HepG2 (cell line): ENCODE measurements around the gene SEMA4F. TPM values are rescaled to one million over a fixed set of nuclear protein-coding genes. Genes with fewer than 3 reads are reported as not detected.

Experiments
- ARNT2 ChIP-seq: sonication (generic); formaldehyde crosslinking; IDR thresholded peaks from 2 replicates; pipeline ENCODE4 v1.8.0; 2022; ENCODE audit warnings: mild to moderate bottlenecking, low read depth, missing genetic modification reagents, moderate library complexity
- BCL6 ChIP-seq: IDR thresholded peaks from 2 replicates; pipeline ENCODE4 v1.6.1; 2016; ENCODE audit warnings: missing genetic modification reagents, missing compliant biosample characterization
- CCDC6 ChIP-seq: sonication (generic); formaldehyde crosslinking; IDR thresholded peaks from 2 replicates; pipeline ENCODE4 v1.8.1; 2022; ENCODE audit warnings: mild to moderate bottlenecking, missing genetic modification reagents, moderate library complexity
- CEBPG ChIP-seq: IDR thresholded peaks from 2 replicates; pipeline ENCODE4 v1.6.1; 2016
- DMAP1 ChIP-seq: IDR thresholded peaks from 2 replicates; pipeline ENCODE4 v1.6.1; 2016
- ETV6 ChIP-seq: sonication (generic); formaldehyde crosslinking; conservative IDR thresholded peaks from 2 replicates; pipeline ENCODE4 v1.4.0; 2020; ENCODE audit warnings: missing genetic modification reagents
- FIP1L1 ChIP-seq: fragments of 200-400 bp; formaldehyde crosslinking; IDR thresholded peaks from 2 replicates; pipeline ENCODE4 v1.6.1; 2018; ENCODE audit warnings: low read depth, mild to moderate bottlenecking, low read length, moderate library complexity, borderline replicate concordance; ENCODE audit not compliant: insufficient read depth
- MIER2 ChIP-seq: IDR thresholded peaks from 2 replicates; pipeline ENCODE4 v1.6.1; 2016; ENCODE audit warnings: missing biosample characterization, missing genetic modification reagents
- MYNN ChIP-seq: sonication (generic); formaldehyde crosslinking; IDR thresholded peaks from 2 replicates; pipeline ENCODE4 v1.4.0; 2020; ENCODE audit warnings: mild to moderate bottlenecking, low read depth, missing genetic modification reagents
- RFX3 ChIP-seq: IDR thresholded peaks from 2 replicates; pipeline ENCODE4 v1.6.1; 2016; ENCODE audit warnings: missing biosample characterization, missing genetic modification reagents
- SATB2 ChIP-seq: sonication (generic); formaldehyde crosslinking; IDR thresholded peaks from 2 replicates; pipeline ENCODE4 v1.5.0; 2020; ENCODE audit warnings: missing genetic modification reagents
- ZFY ChIP-seq: sonication (generic); formaldehyde crosslinking; IDR thresholded peaks from 2 replicates; pipeline ENCODE4 v1.4.0; 2020; ENCODE audit warnings: missing genetic modification reagents
- ZNF136 ChIP-seq: sonication (generic); formaldehyde crosslinking; IDR thresholded peaks from 2 replicates; pipeline ENCODE4 v1.8.1; 2022; ENCODE audit warnings: low read depth, mild to moderate bottlenecking, moderate library complexity, missing genetic modification reagents
- ZNF207 ChIP-seq: fragments of 450-650 bp; IDR thresholded peaks from 2 replicates; pipeline ENCODE4 v1.6.1; 2016; ENCODE audit warnings: antibody characterized with exemption, borderline replicate concordance
- ZNF232 ChIP-seq: sonication (generic); formaldehyde crosslinking; IDR thresholded peaks from 2 replicates; pipeline ENCODE4 v1.4.0; 2020; ENCODE audit warnings: missing genetic modification reagents, borderline replicate concordance
- ZNF253 ChIP-seq: sonication (generic); formaldehyde crosslinking; IDR thresholded peaks from 2 replicates; pipeline ENCODE4 v1.8.0; 2022; ENCODE audit warnings: mild to moderate bottlenecking, missing genetic modification reagents, borderline replicate concordance
- ZNF33B ChIP-seq: sonication (generic); formaldehyde crosslinking; IDR thresholded peaks from 2 replicates; pipeline ENCODE4 v1.5.1; 2020; ENCODE audit warnings: mild to moderate bottlenecking, missing genetic modification reagents
- ZNF616 ChIP-seq: sonication (generic); formaldehyde crosslinking; IDR thresholded peaks from 2 replicates; pipeline ENCODE4 v1.5.0; 2020; ENCODE audit warnings: low read depth, mild to moderate bottlenecking, missing genetic modification reagents
- ZNF788 ChIP-seq: sonication (generic); formaldehyde crosslinking; IDR thresholded peaks from 2 replicates; pipeline ENCODE4 v1.5.0; 2020; ENCODE audit warnings: mild to moderate bottlenecking, missing genetic modification reagents, borderline replicate concordance
- ZSCAN12 ChIP-seq: sonication (generic); formaldehyde crosslinking; IDR thresholded peaks from 2 replicates; pipeline ENCODE4 v1.9.0; 2021; ENCODE audit warnings: mild to moderate bottlenecking, missing genetic modification reagents
- polyA plus RNA-seq, 8 experiments: library from polyadenylated mRNA; depleted of rRNA in 3 of 8; stranded (reverse) in 7 of 8; unstranded in 1 of 8; fragments of >200 nt; fragmentation: Illumina TruSeq in 4 of 8; extraction: Trizol in 4 of 8; gene quantifications; 2 replicates each; pipeline versions ENCODE4 v1.2.1 to v1.2.3, GENCODE V29; 2011 to 2016; ENCODE audit warnings: low read depth in 4 of 8, missing spikeins in 1 of 8, mixed read lengths in 1 of 8; ENCODE audit not compliant: insufficient read depth in 1 of 8
- total RNA-seq, 5 experiments: library from RNA; depleted of rRNA; stranded (reverse); fragments of >200 nt; fragmentation: Illumina TruSeq; extraction: Trizol; gene quantifications; 2 replicates each; pipeline ENCODE4 v1.2.3, GENCODE V29; 2016; ENCODE audit warnings: low read depth in 1 of 5
- TF ChIP-seq, protein P1 (sequence below): sonication (generic); formaldehyde crosslinking; IDR thresholded peaks from 2 replicates; pipeline ENCODE4 v1.4.0; 2020; ENCODE audit warnings: missing genetic modification reagents
- TF ChIP-seq, protein P2 (sequence below): sonication (generic); formaldehyde crosslinking; IDR thresholded peaks from 2 replicates; pipeline ENCODE4 v1.4.0; 2020; ENCODE audit warnings: missing genetic modification reagents; ENCODE audit errors: not compliant biosample characterization
- TF ChIP-seq, protein P3 (sequence below): sonication (generic); formaldehyde crosslinking; IDR thresholded peaks from 2 replicates; pipeline ENCODE4 v1.4.0; 2020; ENCODE audit warnings: mild to moderate bottlenecking, missing genetic modification reagents, borderline replicate concordance
- TF ChIP-seq, protein P4 (sequence below): sonication (generic); formaldehyde crosslinking; IDR thresholded peaks from 2 replicates; pipeline ENCODE4 v1.9.0; 2021; ENCODE audit warnings: missing genetic modification reagents, borderline replicate concordance

The SEMA4F gene
- total and polyA plus RNA-seq, 2 of the 13 experiments (the other 11 are each of a cell fraction or from before 2014, with no cell fraction given): 7.1 to 10.3 TPM

DNA sequence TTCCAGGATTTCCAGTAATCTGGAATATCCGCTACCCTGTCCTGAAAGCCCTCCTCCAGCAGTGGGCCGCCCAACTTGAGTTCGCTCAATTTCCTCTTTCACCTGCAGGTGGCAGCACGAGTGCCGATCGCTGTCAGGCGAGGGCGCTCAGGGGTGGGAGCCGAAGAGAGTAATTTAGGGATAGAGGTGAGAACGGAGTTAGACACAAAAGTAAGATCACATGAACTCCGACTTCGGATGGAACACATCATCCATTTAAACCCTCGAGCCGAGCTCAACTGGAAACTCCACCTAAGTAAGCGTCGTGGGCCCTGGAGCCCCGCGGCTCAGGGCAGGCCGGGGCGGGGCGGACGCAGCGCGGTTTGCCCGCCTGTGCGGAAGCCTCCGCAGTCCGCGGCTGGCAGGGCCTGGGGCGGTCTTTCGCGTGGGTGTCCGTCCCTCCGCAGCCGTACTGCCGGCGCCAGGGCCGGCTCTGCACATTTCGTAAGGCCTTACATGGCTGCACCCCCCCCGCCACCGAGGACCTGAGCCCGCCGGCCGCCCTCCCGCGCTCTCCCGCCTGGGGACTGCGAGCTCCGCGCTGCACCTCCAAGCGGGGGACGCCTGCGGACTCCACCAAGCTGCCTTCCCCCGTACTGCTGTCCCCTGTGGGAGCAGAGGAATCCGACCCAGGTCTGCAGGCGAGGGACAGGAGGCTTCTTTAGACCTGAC is 61.2 kb downstream of the SEMA4F start (continued):
- 0 out of 2 replicates have a peak, but pooled peaks have one; percentile 8 for TF ChIP-seq CEBPG
- TF ChIP-seq ARNT2 (CRISPR knock-in tag): peak; percentile 78
- TF ChIP-seq ZNF253 (CRISPR knock-in tag): peak; percentile 93; the same call in 1 of the 2 replicates
- no peak for TF ChIP-seq ETV6 (CRISPR knock-in tag)
- no peak for TF ChIP-seq ZSCAN12
- TF ChIP-seq ZNF788 (CRISPR knock-in tag): peak; percentile 70; the same call in 1 of the 2 replicates
- no peak for TF ChIP-seq SATB2 (CRISPR knock-in tag)
- peak; percentile 44; the same call in 1 of the 2 replicates for TF ChIP-seq ZNF616 (CRISPR knock-in tag)
- TF ChIP-seq, protein P1, sequence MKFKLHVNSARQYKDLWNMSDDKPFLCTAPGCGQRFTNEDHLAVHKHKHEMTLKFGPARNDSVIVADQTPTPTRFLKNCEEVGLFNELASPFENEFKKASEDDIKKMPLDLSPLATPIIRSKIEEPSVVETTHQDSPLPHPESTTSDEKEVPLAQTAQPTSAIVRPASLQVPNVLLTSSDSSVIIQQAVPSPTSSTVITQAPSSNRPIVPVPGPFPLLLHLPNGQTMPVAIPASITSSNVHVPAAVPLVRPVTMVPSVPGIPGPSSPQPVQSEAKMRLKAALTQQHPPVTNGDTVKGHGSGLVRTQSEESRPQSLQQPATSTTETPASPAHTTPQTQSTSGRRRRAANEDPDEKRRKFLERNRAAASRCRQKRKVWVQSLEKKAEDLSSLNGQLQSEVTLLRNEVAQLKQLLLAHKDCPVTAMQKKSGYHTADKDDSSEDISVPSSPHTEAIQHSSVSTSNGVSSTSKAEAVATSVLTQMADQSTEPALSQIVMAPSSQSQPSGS (CRISPR knock-in tag): peak; percentile 66
- TF ChIP-seq ZNF207: no peak
- TF ChIP-seq, protein P2, sequence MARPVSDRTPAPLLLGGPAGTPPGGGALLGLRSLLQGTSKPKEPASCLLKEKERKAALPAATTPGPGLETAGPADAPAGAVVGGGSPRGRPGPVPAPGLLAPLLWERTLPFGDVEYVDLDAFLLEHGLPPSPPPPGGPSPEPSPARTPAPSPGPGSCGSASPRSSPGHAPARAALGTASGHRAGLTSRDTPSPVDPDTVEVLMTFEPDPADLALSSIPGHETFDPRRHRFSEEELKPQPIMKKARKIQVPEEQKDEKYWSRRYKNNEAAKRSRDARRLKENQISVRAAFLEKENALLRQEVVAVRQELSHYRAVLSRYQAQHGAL (CRISPR knock-in tag): no peak
- TF ChIP-seq ZFY (CRISPR knock-in tag): peak; percentile 88
- peak; percentile 95 for TF ChIP-seq CCDC6 (CRISPR knock-in tag)
- peak; percentile 48; the same call in 1 of the 2 replicates for TF ChIP-seq BCL6 (CRISPR knock-in tag)
- 0 out of 2 replicates have a peak, but pooled peaks have one; percentile 33 for TF ChIP-seq MYNN
- TF ChIP-seq, protein P3, sequence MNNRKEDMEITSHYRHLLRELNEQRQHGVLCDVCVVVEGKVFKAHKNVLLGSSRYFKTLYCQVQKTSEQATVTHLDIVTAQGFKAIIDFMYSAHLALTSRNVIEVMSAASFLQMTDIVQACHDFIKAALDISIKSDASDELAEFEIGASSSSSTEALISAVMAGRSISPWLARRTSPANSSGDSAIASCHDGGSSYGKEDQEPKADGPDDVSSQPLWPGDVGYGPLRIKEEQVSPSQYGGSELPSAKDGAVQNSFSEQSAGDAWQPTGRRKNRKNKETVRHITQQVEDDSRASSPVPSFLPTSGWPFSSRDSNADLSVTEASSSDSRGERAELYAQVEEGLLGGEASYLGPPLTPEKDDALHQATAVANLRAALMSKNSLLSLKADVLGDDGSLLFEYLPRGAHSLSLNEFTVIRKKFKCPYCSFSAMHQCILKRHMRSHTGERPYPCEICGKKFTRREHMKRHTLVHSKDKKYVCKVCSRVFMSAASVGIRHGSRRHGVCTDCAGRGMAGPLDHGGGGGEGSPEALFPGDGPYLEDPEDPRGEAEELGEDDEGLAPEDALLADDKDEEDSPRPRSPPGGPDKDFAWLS (CRISPR knock-in tag): 0 out of 2 replicates have a peak, but pooled peaks have one; percentile 82
- TF ChIP-seq, protein P4, sequence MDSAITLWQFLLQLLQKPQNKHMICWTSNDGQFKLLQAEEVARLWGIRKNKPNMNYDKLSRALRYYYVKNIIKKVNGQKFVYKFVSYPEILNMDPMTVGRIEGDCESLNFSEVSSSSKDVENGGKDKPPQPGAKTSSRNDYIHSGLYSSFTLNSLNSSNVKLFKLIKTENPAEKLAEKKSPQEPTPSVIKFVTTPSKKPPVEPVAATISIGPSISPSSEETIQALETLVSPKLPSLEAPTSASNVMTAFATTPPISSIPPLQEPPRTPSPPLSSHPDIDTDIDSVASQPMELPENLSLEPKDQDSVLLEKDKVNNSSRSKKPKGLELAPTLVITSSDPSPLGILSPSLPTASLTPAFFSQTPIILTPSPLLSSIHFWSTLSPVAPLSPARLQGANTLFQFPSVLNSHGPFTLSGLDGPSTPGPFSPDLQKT (CRISPR knock-in tag): no peak
- peak; percentile 85; the same call in 1 of the 2 replicates for TF ChIP-seq ZNF33B (CRISPR knock-in tag)
- peak; percentile 50; the same call in 1 of the 2 replicates for TF ChIP-seq DMAP1 (CRISPR knock-in tag)
- no peak for TF ChIP-seq FIP1L1
- TF ChIP-seq ZNF136 (CRISPR knock-in tag): no peak
- TF ChIP-seq RFX3 (CRISPR knock-in tag): no peak
- TF ChIP-seq MIER2: no peak; the same call in 1 of the 2 replicates
- TF ChIP-seq ZNF232 (CRISPR knock-in tag): no peak; the same call in 1 of the 2 replicates
